Upper lobe of right lung (tissue), 1 donor: ENCODE measurements around the gene DNAJC13. TPM values are rescaled to one million over a fixed set of nuclear protein-coding genes. Genes with fewer than 3 reads are reported as not detected.

Experiments
- ATAC-seq: fragments of 200-7000 bp; cut with Tn5 transposase; one replicate; pipeline ENCODE4 v1.9.1; 2020; ENCODE audit warnings: mild to moderate bottlenecking, moderate library complexity
- DNase-seq: peaks from one replicate; pipeline ENCODE4 v3.0.0-alpha.2; 2020
- H3K27ac ChIP-seq: fragments of 200-600 bp; one replicate; pipeline ENCODE4 v1.8.0; 2022
- H3K27me3 ChIP-seq: fragments of 200-600 bp; one replicate; pipeline ENCODE4 v1.8.0; 2022; ENCODE audit warnings: mild to moderate bottlenecking
- H3K36me3 ChIP-seq: fragments of 200-600 bp; one replicate; pipeline ENCODE4 v1.8.0; 2022
- H3K4me1 ChIP-seq: fragments of 200-600 bp; one replicate; pipeline ENCODE4 v1.8.0; 2022
- H3K4me3 ChIP-seq: fragments of 200-600 bp; one replicate; pipeline ENCODE4 v1.8.0; 2022; ENCODE audit warnings: mild to moderate bottlenecking
- H3K9me3 ChIP-seq: fragments of 200-600 bp; one replicate; pipeline ENCODE4 v1.8.0; 2022
- intact Hi-C: fragments of 100-400 bp; cut with DNase I; formaldehyde crosslinking; loops from one replicate; pipeline ENCODE4 v1.11.0; 2022
- total RNA-seq: library from RNA; stranded (reverse); fragmentation: NEBNext Ultra II Directional; extraction: Animal tissue kit (Norgen Biotek cat#: 25700); gene quantifications from one replicate; pipeline ENCODE4 v1.2.1, GENCODE V29; 2021
- TF ChIP-seq, protein P1 (sequence below): fragments of 200-600 bp; IDR thresholded peaks from one replicate; pipeline ENCODE4 v1.8.0; 2022; ENCODE audit warnings: antibody characterized with exemption
- donor health status: DM: no; HTN: yes; CAD: no; lungs with severe emphysema.

Gene DNAJC13
- total RNA-seq, 1 donor from 2014 or later, result 44.8 TPM

DNA sequence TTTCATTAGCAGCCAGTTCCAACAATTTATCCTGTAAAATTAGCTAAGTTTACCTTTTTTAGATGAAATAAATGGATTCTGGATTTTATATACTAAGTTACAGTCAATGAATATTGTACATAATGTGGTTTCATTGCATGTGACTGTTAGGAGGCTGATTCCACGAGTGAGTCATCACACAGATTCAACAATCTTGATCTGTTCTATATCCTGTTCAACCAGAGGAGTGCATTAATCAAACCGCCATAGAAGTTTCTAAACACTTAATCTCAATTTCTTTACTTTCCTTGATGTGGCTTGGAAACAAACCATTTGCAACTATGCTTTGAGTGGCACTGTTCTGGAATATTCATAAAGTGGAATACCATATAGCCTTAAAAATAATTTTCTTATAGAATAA, 15.3 kb downstream of the DNAJC13 start:
- H3K27me3 ChIP-seq, result no peaks in the 10 kb centered on the region
- peaks cover 7% of the 10 kb centered on the region for H3K4me1 ChIP-seq
- no peak for DNase-seq
- H3K27ac ChIP-seq, result no peak overlapping the region
- no peaks in the 10 kb centered on the region for H3K9me3 ChIP-seq
- intact Hi-C loops, result no loop called here
- H3K4me3 ChIP-seq, result no peak overlapping the region
- TF ChIP-seq, protein P1, sequence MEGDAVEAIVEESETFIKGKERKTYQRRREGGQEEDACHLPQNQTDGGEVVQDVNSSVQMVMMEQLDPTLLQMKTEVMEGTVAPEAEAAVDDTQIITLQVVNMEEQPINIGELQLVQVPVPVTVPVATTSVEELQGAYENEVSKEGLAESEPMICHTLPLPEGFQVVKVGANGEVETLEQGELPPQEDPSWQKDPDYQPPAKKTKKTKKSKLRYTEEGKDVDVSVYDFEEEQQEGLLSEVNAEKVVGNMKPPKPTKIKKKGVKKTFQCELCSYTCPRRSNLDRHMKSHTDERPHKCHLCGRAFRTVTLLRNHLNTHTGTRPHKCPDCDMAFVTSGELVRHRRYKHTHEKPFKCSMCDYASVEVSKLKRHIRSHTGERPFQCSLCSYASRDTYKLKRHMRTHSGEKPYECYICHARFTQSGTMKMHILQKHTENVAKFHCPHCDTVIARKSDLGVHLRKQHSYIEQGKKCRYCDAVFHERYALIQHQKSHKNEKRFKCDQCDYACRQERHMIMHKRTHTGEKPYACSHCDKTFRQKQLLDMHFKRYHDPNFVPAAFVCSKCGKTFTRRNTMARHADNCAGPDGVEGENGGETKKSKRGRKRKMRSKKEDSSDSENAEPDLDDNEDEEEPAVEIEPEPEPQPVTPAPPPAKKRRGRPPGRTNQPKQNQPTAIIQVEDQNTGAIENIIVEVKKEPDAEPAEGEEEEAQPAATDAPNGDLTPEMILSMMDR, result no peak
- H3K36me3 ChIP-seq, result no peaks in the 10 kb centered on the region
- peak; percentile 61 for ATAC-seq

- TF ChIP-seq, protein P1, result no peak
- DNase-seq, result no peak
- no peaks in the 10 kb centered on the region for H3K27me3 ChIP-seq
- H3K27ac ChIP-seq, result no peak overlapping the region
- peaks cover 7% of the 10 kb centered on the region for H3K4me1 ChIP-seq
- H3K36me3 ChIP-seq, result no peaks in the 10 kb centered on the region
- no peak overlapping the region for H3K4me3 ChIP-seq
- intact Hi-C loops, result no loop called here
- no peak for ATAC-seq
- no peaks in the 10 kb centered on the region for H3K9me3 ChIP-seq
Observed at GRCh38 chr3:132433121-132433520, 15.8 kb downstream of the DNAJC13 start.

- Histone ChIP-seq H3K27me3 (no peaks in the 10 kb centered on the region), H3K9me3 (no peaks in the 10 kb centered on the region), H3K4me1 (peaks cover 7% of the 10 kb centered on the region), H3K4me3 (no peak overlapping the region), H3K36me3 (no peaks in the 10 kb centered on the region), H3K27ac (no peak overlapping the region)
- TF ChIP-seq, protein P1, result no peak
- no peak for ATAC-seq
- intact Hi-C loops, result no loop called here
- DNase-seq, result no peak
Observed at GRCh38 chr3:132435224-132435910, 18.1 kb downstream of the DNAJC13 start.

DNA sequence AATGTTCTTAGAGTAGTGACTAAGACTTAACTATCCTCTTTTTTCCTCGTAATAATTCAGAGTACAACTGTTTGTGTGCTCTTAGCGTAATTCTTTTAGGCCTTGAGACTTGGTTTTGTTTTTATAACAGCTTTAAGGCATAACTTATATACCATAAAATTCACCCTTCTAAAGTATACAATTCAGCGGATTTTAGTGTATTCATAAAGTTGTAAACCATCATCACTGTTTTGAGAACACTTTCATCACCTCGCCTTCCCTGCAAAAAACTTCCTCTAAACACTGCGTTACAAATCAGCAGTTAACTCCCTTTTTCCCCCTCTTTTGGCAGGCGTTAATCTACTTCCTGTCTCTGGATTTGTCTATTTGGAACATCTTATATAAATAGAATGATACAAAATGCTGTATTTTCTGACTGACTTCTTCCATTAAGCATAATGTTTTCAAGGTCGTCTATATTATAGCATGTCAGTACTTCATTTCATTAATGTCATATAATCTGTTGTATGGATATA, 18.7 kb downstream of the DNAJC13 start:
- no peaks in the 10 kb centered on the region for H3K9me3 ChIP-seq
- intact Hi-C loops, result no loop called here
- H3K4me1 ChIP-seq, result peaks cover 7% of the 10 kb centered on the region
- TF ChIP-seq, protein P1, result no peak
- H3K4me3 ChIP-seq, result no peak overlapping the region
- H3K27ac ChIP-seq, result no peak overlapping the region
- no peaks in the 10 kb centered on the region for H3K27me3 ChIP-seq
- ATAC-seq (no peak), DNase-seq (no peak)
- H3K36me3 ChIP-seq, result no peaks in the 10 kb centered on the region

- Histone ChIP-seq H3K36me3 (no peaks in the 10 kb centered on the region), H3K9me3 (no peaks in the 10 kb centered on the region), H3K4me3 (no peak overlapping the region), H3K27ac (no peak overlapping the region), H3K27me3 (no peaks in the 10 kb centered on the region), H3K4me1 (peaks cover 33% of the 10 kb centered on the region)
- DNase-seq (no peak), ATAC-seq (no peak)
- TF ChIP-seq, protein P1, result no peak
- intact Hi-C loops, result no loop called here
Observed at GRCh38 chr3:132443421-132443820, 26.1 kb downstream of the DNAJC13 start.

- Histone ChIP-seq H3K9me3 (no peaks in the 10 kb centered on the region), H3K27ac (no peak overlapping the region), H3K4me3 (no peak overlapping the region), H3K4me1 (peaks cover 42% of the 10 kb centered on the region), H3K27me3 (no peaks in the 10 kb centered on the region), H3K36me3 (no peaks in the 10 kb centered on the region)
- ATAC-seq, result no peak
- TF ChIP-seq, protein P1, result no peak
- no peak for DNase-seq
- intact Hi-C loops, result no loop called here
Observed at GRCh38 chr3:132444383-132444782, 27.1 kb downstream of the DNAJC13 start.
